NCI-H2081 treated with DMSO at 0.1 percent for 48 hours (cell line): ENCODE measurements around the gene STMP1.

Experiments used
- DNase-seq: peaks from one replicate; lab custom pipeline; 2025; lab: John Stamatoyannopoulos, UW

Gene STMP1

DNA sequence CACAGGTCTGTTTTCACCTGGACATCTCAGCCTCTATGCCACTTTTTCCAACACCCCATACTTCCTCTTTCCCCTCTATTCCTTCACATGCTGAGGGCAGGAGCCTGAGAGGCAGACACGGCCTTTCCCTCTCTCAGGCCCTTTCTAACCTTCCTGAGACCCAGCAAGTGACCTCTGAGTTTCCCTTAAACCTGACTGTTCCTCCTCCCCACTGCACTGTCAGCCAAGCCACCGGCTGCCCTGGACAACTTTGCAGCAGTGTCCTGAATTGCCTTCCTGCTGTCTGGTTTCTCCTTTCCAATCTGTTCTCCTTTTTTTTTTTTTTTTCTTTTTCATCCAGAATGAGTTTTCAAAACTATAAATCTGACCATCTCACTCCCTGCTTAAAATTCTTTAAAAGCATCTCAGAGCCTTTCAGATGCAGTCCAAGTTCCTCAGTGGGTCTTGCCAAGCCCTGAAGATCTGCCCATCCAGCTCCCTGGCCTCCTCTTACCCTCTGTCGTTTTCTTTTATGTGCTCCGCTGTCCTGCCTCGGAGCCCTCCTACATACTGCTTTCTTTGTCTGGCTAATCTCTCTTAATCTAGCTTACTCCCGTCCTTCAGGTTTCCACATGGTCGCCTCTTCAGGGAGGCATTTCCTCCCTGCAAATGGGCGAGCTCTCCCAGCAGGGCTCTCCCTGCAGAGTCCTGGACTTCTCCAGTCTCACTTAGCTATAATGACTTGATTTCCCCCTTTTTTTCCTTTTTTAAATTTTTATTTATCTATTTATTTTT lies 35.1 kb downstream of the STMP1 start:
- no peak for DNase-seq

GRCh38 chr7:135704074-135704473 lies 41.8 kb downstream of the STMP1 start:
- no peak for DNase-seq

DNA sequence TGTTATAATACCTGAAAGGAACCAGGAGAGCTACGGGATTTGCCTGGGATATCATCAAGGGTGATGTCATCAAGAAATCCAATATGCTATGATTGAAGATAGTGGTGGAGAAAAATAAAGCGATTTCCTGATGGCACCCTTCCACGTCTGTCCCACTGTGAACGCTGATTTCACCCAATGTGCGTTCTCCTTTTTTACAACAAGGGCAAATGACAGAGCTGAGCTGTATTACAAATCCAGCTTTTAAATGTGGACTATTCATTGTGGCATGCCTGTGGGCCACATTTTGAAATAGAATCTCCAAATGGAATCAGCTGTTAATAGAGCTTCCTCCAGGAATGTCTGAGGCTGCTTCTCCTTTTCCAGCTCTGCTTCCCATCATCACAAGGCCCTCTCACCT lies 42.4 kb downstream of the STMP1 start:
- DNase-seq, result no peak

GRCh38 chr7:135706038-135706742 lies 43.9 kb downstream of the STMP1 start:
- DNase-seq, result no peak

DNA sequence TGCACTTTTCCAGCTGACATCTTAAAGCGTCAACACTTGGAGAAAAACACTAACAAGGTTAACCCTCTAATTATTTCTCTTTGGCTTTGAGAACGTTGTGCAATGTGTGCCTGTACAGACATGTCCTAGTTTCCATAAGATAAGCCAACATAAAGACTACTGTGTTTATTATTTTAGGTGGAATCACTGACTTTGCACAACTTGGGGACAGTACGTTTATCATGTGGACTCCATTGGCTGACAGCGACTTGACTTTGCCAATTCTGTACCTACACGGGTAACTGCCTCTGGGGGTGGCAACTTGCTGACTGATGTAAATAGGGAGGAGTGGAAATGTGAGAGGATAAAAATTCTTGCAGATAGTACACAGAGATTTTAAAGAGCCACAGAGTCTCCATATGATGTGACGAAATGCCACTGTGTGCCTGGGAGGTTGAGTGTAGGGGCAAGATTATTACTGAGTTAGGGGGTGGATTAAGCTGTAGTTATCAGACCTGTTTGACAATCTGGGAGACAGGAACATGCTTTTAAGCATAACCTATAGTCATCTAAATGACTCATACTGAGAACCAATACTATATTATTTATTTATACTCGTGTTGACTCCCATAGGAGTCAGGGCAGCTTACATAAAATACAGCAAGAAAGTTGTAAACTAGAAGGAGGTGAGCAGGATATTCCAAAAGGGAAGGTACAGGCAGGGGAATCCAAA lies 44.7 kb downstream of the STMP1 start:
- DNase-seq, result no peak

- no peak for DNase-seq
Measured at GRCh38 chr7:135707570-135707966, 45.3 kb downstream of the STMP1 start.

- no peak for DNase-seq
Measured at GRCh38 chr7:135708041-135708440, 45.7 kb downstream of the STMP1 start.

- no peak for DNase-seq
Measured at GRCh38 chr7:135709508-135709907, 47.2 kb downstream of the STMP1 start.

DNA sequence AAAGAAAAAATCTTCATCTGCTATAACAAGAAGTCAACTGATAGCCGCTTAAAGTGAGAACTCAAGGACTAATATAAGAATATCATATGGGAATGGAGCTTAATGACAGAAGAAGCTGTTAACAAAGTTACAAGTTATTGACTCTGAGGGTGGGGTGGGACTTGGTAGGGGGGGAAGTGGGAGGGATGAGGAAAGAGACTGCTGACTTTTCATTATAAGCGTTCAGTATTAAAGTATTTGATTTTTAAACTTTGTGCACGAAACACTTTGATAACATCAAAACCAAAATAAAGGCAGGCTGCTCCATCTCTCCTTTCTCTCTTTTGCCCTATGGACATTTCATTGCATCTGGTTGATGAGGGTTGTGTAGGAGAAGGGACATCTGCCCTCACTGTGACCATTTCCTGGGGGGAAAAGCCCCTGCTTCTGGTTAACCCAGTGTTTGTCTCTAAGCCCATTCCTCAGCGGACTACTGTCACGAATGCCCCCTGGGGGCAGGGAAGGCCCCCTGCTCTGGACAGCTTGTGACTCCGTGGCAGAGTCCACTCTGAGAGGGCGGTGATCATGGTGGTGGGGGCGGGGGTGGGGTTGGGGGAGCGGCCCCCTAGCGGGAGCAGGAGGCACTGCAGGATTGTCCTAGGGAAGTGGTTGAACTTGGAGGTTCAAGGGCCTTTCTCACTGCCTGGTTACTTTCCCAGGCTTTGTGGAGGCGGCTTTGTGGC lies 48.3 kb downstream of the STMP1 start:
- no peak for DNase-seq

GRCh38 chr7:135711139-135711469 lies 48.8 kb downstream of the STMP1 start:
- DNase-seq, result no peak

- peak; percentile 27 for DNase-seq
Measured at GRCh38 chr7:135712182-135712782, 50.0 kb downstream of the STMP1 start.

DNA sequence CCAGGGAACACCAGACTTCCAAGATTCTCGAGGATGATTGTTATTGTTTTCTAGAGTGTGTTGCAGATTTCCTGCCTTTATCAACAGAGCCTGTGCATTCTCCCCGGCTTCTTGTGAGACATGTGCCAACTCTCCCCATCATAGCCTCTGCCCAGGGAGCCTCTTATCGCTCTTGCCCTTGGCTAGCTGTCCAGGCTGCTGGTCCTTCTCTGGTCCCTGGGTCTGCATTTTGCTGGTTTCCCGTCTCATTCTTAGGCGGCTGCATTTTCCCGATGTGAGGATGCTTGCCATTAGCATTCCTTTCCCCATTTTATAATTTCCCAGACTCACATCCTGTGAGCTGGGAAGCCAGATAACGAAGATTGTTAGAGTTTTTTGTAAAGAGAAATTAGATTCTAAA lies 50.5 kb downstream of the STMP1 start:
- no peak for DNase-seq

- DNase-seq, result no peak
Measured at GRCh38 chr7:135713836-135714470, 51.6 kb downstream of the STMP1 start.

DNA sequence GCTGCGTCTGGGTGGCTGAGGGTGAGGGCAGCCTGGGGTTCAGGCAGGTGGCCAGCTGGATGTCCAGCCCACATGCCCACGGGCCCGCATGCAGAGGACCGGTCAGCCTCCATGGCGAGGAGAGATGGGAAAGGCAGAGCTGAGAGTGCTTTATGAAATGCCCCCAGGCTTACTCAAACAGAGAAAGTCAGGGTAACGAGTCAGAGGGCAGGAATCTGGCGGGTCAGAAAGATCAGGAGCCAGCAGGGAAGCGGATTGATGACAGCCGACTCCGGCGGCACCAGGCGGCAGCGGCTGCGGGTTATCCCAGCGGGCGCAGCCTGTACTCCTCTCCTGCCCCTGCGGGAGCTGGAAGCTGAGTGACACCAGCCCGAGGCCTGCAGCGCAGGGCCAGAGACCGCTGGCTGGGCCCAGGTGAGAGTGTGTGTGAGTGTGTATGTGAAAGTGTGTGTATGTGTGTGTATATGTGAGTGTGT lies 52.3 kb downstream of the STMP1 start:
- no peak for DNase-seq

DNA sequence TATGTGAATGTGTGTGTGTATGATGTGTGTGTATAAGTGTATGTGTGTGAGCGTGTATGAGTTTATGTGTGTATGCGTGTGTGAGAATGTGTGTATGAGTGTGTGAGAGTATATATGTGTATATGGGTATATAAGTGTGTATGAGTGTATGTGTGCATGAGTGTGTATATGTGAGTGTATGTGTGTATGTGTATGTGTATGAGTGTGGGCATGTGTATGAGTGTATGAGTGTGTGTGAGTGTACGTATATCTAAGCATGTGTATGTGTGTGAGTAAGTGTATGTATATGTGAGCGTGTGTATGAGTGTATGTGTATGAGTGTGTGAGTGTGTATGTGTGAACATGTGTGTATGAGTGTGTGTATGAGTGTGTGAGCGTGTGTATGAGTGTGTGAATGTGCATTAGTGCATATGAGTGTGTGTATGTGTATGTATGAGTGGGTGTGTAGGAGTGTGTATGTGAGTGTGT lies 52.8 kb downstream of the STMP1 start:
- DNase-seq, result no peak

DNA sequence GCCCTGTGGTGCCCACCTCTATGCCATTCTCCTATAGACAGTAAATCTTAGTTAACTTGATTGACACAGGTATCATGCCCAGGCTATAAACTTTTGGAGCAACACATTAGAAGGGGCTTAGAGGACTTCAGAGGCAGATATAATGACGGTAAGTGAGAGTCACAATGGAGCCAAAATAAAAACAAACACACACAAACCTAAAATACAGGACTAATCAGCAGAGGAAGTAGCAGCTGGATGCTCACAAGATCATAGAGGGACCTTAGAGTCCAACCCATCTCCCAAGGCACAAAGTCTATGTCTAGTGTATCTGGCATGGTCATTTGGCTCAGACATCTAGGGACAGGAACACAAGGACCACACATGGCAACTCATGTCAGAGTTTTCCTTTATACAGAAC lies 53.4 kb downstream of the STMP1 start:
- DNase-seq, result no peak

GRCh38 chr7:135716677-135717238 lies 54.4 kb downstream of the STMP1 start:
- DNase-seq, result peak; percentile 65

GRCh38 chr7:135717693-135718092 lies 55.4 kb downstream of the STMP1 start:
- DNase-seq, result no peak

DNA sequence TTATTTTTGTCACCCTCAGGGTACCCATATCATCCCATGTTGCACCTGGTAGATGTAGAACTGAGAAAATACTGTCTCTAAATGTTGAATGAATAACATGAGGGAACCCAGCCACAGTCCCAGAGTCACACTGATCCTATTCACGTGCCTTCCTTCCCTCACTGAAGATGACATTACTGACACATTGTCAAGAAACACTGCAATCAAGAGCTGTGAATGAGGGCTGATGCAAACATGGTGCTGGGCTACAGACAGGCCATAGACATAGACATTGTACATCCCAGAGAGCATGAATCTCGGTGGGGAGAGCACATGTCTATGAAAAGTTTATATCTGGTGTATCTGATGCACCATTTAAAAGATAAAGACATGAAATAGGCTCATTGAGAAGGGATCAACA lies 55.9 kb downstream of the STMP1 start:
- DNase-seq, result no peak

- DNase-seq, result no peak
Measured at GRCh38 chr7:135718794-135719437, 56.6 kb downstream of the STMP1 start.
